ENCODE measurements around the gene MILR1.

DNA sequence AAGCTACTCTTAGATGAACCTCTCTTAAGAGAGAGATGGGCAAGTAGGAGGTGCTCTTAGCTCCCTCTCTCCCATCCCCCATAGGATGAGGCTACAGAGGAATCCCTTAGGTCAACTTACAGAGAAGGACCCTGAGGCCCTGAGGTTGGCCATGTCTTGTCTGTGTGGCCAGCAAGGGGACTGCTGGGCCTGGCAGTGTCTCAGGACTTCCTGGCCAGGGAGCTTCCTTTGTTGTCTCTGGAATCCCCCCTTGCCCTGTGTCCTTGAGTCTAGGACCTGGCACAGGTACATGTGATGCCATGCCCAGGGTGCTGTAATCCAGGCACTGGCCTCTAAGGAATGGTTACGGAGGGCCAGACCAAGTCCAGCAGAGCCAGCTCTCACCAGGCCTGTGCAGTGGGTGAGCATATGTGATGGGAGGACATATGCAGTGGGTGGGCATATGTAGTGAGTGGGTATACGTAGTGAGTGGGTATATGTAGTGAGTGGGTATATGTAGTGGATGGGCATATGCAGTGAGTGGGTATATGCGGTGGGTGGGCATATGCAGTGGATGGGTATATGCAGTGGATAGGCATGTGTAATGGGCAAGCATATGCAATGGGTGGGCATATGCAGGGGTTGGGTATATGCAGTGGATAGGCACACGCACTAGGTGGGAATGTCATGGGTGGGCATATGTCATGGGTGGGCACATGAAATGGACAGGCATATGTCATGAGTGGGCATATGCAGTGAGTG, 38.0 kb upstream of the MILR1 start:
- TF ChIP-seq, protein P1, sequence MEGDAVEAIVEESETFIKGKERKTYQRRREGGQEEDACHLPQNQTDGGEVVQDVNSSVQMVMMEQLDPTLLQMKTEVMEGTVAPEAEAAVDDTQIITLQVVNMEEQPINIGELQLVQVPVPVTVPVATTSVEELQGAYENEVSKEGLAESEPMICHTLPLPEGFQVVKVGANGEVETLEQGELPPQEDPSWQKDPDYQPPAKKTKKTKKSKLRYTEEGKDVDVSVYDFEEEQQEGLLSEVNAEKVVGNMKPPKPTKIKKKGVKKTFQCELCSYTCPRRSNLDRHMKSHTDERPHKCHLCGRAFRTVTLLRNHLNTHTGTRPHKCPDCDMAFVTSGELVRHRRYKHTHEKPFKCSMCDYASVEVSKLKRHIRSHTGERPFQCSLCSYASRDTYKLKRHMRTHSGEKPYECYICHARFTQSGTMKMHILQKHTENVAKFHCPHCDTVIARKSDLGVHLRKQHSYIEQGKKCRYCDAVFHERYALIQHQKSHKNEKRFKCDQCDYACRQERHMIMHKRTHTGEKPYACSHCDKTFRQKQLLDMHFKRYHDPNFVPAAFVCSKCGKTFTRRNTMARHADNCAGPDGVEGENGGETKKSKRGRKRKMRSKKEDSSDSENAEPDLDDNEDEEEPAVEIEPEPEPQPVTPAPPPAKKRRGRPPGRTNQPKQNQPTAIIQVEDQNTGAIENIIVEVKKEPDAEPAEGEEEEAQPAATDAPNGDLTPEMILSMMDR (IDR thresholded peaks at IDR 0.05), result no peak
- TF ChIP-seq POLR2A (IDR thresholded peaks at IDR 0.05) (no peak), POLR2AphosphoS5 (IDR thresholded peaks at IDR 0.05) (no peak)

Measured in breast epithelium (tissue), 3 donors.